ENCODE measurements around the gene RPA4. TPM values are rescaled to one million over a fixed set of nuclear protein-coding genes. Genes with fewer than 3 reads are reported as not detected.
"Not testable (repeated sequence)": the region's sequence is repeated elsewhere in the genome, so short reads cannot be mapped to it uniquely, and the experiment has no call there.

Gene RPA4, protein sequence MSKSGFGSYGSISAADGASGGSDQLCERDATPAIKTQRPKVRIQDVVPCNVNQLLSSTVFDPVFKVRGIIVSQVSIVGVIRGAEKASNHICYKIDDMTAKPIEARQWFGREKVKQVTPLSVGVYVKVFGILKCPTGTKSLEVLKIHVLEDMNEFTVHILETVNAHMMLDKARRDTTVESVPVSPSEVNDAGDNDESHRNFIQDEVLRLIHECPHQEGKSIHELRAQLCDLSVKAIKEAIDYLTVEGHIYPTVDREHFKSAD
- not detected for polyA plus RNA-seq (2013, experiment 1 of 2)
- not detected for polyA plus RNA-seq (2013, experiment 2 of 2)

GRCh38 chrX:96883608-96884007 is at the start of gene RPA4:
TSS of gene RPA4 (plus strand) at chrX:96883908. CDS start at chrX:96884311, 403 bp downstream.
- Histone ChIP-seq H3K27ac (ENCODE audit: low read depth, low read length) (no peak within 1 kb of the TSS), H3K27me3 (ENCODE audit: insufficient read depth, low read length) (no peaks in the 10 kb centered on the region), H3K9ac (ENCODE audit: low read depth, low read length) (no peak within 1 kb of the TSS), H3K4me3 (ENCODE audit: low read length) (no peak within 1 kb of the TSS), H3K9me3 (ENCODE audit: insufficient read depth, low read depth, low read length) (no peaks in the 10 kb centered on the region), H3K4me1 (ENCODE audit: insufficient read depth, low read length) (no peaks in the 10 kb centered on the region), H3K36me3 (ENCODE audit: insufficient read depth, low read length) (no peaks in the 10 kb centered on the region)
- WGBS: 96% methylated on average over 10 of the region's 10 CpGs

GRCh38 chrX:96834137-96834536 is 49.6 kb upstream of the RPA4 start:
- WGBS: 83% methylated on average over 1 of the region's 1 CpG

GRCh38 chrX:96835660-96836289 is 47.9 kb upstream of the RPA4 start:
- WGBS: 96% methylated on average over 4 of the region's 5 CpGs
- Histone ChIP-seq H3K9ac (ENCODE audit: low read depth, low read length) (no peak overlapping the region), H3K9me3 (ENCODE audit: insufficient read depth, low read depth, low read length) (no peaks in the 10 kb centered on the region), H3K27ac (ENCODE audit: low read depth, low read length) (no peak overlapping the region), H3K4me3 (ENCODE audit: low read length) (no peak overlapping the region), H3K27me3 (ENCODE audit: insufficient read depth, low read length) (no peaks in the 10 kb centered on the region), H3K36me3 (ENCODE audit: insufficient read depth, low read length) (no peaks in the 10 kb centered on the region), H3K4me1 (ENCODE audit: insufficient read depth, low read length) (no peaks in the 10 kb centered on the region)

More at GRCh38 chrX:96834137-96834536, 49.6 kb upstream of the RPA4 start:
- Histone ChIP-seq H3K36me3 (ENCODE audit: insufficient read depth, low read length) (no peaks in the 10 kb centered on the region), H3K27me3 (ENCODE audit: insufficient read depth, low read length) (no peaks in the 10 kb centered on the region), H3K27ac (ENCODE audit: low read depth, low read length) (no peak overlapping the region), H3K4me1 (ENCODE audit: insufficient read depth, low read length) (no peaks in the 10 kb centered on the region), H3K9ac (ENCODE audit: low read depth, low read length) (no peak overlapping the region), H3K4me3 (ENCODE audit: low read length) (no peak overlapping the region), H3K9me3 (ENCODE audit: insufficient read depth, low read depth, low read length) (no peaks in the 10 kb centered on the region)

DNA sequence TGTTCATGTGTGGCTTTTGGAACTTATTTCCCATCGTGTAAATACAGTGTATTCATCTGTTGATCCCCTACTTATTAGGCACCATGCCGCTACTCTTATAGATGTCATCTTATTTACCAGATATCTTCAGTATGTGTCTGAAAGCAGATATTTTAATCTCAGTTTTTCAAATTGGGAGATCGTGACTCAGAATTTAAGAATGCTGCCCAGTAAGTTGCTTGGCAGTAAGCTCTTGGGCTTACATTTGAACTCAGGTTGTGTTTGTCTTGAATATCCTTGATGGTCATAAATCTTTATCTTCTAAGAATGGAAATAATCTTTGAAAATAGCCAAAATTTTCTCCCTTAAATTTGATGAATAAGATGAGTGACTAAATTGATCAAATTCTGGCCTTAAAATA is 45.9 kb upstream of the RPA4 start:
- Histone ChIP-seq H3K27ac (ENCODE audit: low read depth, low read length) (no peak overlapping the region), H3K4me1 (ENCODE audit: insufficient read depth, low read length) (peaks cover 5% of the 10 kb centered on the region), H3K9me3 (ENCODE audit: insufficient read depth, low read depth, low read length) (no peaks in the 10 kb centered on the region), H3K4me3 (ENCODE audit: low read length) (no peak overlapping the region), H3K36me3 (ENCODE audit: insufficient read depth, low read length) (no peaks in the 10 kb centered on the region), H3K9ac (ENCODE audit: low read depth, low read length) (no peak overlapping the region), H3K27me3 (ENCODE audit: insufficient read depth, low read length) (no peaks in the 10 kb centered on the region)
- no CpG with 5 or more reads among the region's 3 CpGs for WGBS

DNA sequence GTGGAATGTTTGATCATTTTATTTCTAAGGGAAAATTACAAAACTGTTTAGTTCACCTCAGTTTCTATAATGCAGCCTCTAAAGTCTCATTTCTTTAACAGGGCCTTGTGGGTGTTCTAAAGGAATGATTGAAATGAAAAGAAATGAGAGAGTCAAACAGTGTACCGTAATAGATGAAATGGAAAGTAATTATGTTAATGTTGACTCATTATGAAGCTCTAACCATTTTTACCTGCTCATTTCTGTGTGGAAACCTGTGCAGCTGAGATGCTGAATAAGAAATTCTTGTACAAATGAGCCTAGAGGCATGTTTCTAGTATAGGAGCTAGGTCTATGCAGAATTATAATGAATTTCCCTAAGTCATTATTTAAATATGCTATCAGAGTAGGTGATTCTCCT is 45.2 kb upstream of the RPA4 start:
- peaks cover 10% of the 10 kb centered on the region for H3K4me1 ChIP-seq (ENCODE audit: insufficient read depth, low read length)
- WGBS: 67% methylated on average over 1 of the region's 1 CpG
- no peaks in the 10 kb centered on the region for H3K9me3 ChIP-seq (ENCODE audit: insufficient read depth, low read depth, low read length)
- no peak overlapping the region for H3K9ac ChIP-seq (ENCODE audit: low read depth, low read length)
- H3K4me3 ChIP-seq (ENCODE audit: low read length): no peak overlapping the region
- H3K36me3 ChIP-seq (ENCODE audit: insufficient read depth, low read length): no peaks in the 10 kb centered on the region
- no peak overlapping the region for H3K27ac ChIP-seq (ENCODE audit: low read depth, low read length)
- H3K27me3 ChIP-seq (ENCODE audit: insufficient read depth, low read length): no peaks in the 10 kb centered on the region

GRCh38 chrX:96841325-96841724 is 42.4 kb upstream of the RPA4 start:
- WGBS: 82% methylated on average over 1 of the region's 1 CpG
- Histone ChIP-seq H3K9ac (ENCODE audit: low read depth, low read length) (no peak overlapping the region), H3K27me3 (ENCODE audit: insufficient read depth, low read length) (no peaks in the 10 kb centered on the region), H3K36me3 (ENCODE audit: insufficient read depth, low read length) (no peaks in the 10 kb centered on the region), H3K27ac (ENCODE audit: low read depth, low read length) (peak overlapping the region; percentile 58; the same call in 1 of the 2 replicates), H3K4me1 (ENCODE audit: insufficient read depth, low read length) (peaks cover 10% of the 10 kb centered on the region), H3K4me3 (ENCODE audit: low read length) (no peak overlapping the region), H3K9me3 (ENCODE audit: insufficient read depth, low read depth, low read length) (no peaks in the 10 kb centered on the region)

DNA sequence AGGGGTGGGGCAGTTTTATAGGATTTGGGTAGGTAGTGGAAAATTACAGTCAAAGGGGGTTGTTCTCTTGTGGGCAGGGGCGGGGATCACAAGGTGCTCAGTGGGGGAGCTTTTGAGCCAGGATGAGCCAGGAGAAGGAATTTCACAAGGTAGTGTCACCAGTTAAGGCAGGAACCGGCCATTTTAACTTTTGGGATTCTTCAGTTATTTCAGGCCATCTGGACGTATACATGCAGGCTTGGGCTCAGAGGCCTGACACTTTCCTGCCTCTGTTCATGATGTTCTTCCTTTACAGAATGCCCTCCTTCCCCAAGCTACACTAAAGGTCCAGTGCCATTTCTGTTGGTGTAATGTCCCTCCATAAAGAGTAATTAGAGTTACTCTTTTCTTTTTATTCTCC is 41.8 kb upstream of the RPA4 start:
- Histone ChIP-seq H3K9ac (ENCODE audit: low read depth, low read length) (peak overlapping the region; percentile 24; the same call in 1 of the 2 replicates), H3K27ac (ENCODE audit: low read depth, low read length) (peak overlapping the region; percentile 49)
- not testable (repeated sequence) for H3K9me3 ChIP-seq (ENCODE audit: insufficient read depth, low read depth, low read length); H3K4me3 ChIP-seq (ENCODE audit: low read length); H3K4me1 ChIP-seq (ENCODE audit: insufficient read depth, low read length); H3K36me3 ChIP-seq (ENCODE audit: insufficient read depth, low read length); H3K27me3 ChIP-seq (ENCODE audit: insufficient read depth, low read length)
- WGBS: 15% methylated on average over 3 of the region's 3 CpGs

GRCh38 chrX:96843566-96843965 is 40.1 kb upstream of the RPA4 start:
- no peaks in the 10 kb centered on the region for H3K36me3 ChIP-seq (ENCODE audit: insufficient read depth, low read length)
- H3K9me3 ChIP-seq (ENCODE audit: insufficient read depth, low read depth, low read length): no peaks in the 10 kb centered on the region
- H3K27ac ChIP-seq (ENCODE audit: low read depth, low read length): no peak overlapping the region
- no peak overlapping the region for H3K4me3 ChIP-seq (ENCODE audit: low read length)
- no peaks in the 10 kb centered on the region for H3K27me3 ChIP-seq (ENCODE audit: insufficient read depth, low read length)
- 20% methylated on average over 3 of the region's 5 CpGs for WGBS
- no peak overlapping the region for H3K9ac ChIP-seq (ENCODE audit: low read depth, low read length)
- H3K4me1 ChIP-seq (ENCODE audit: insufficient read depth, low read length): peaks cover 13% of the 10 kb centered on the region

- no peak overlapping the region for H3K4me3 ChIP-seq (ENCODE audit: low read length)
- H3K27me3 ChIP-seq (ENCODE audit: insufficient read depth, low read length): no peaks in the 10 kb centered on the region
- H3K9ac ChIP-seq (ENCODE audit: low read depth, low read length): no peak overlapping the region
- H3K4me1 ChIP-seq (ENCODE audit: insufficient read depth, low read length): peaks cover 13% of the 10 kb centered on the region
- H3K9me3 ChIP-seq (ENCODE audit: insufficient read depth, low read depth, low read length): no peaks in the 10 kb centered on the region
- 73% methylated on average over 1 of the region's 1 CpG for WGBS
- no peak overlapping the region; the same call in 1 of the 2 replicates for H3K27ac ChIP-seq (ENCODE audit: low read depth, low read length)
- H3K36me3 ChIP-seq (ENCODE audit: insufficient read depth, low read length): no peaks in the 10 kb centered on the region
Observed at GRCh38 chrX:96846841-96847240, 36.9 kb upstream of the RPA4 start.

GRCh38 chrX:96859422-96859821 is 24.3 kb upstream of the RPA4 start:
- H3K9ac ChIP-seq (ENCODE audit: low read depth, low read length); H3K27me3 ChIP-seq (ENCODE audit: insufficient read depth, low read length); H3K27ac ChIP-seq (ENCODE audit: low read depth, low read length); H3K9me3 ChIP-seq (ENCODE audit: insufficient read depth, low read depth, low read length); H3K4me1 ChIP-seq (ENCODE audit: insufficient read depth, low read length); H3K36me3 ChIP-seq (ENCODE audit: insufficient read depth, low read length); H3K4me3 ChIP-seq (ENCODE audit: low read length): not testable (repeated sequence)
- WGBS: 100% methylated on average over 4 of the region's 4 CpGs

GRCh38 chrX:96861218-96861617 is 22.5 kb upstream of the RPA4 start:
- no peak overlapping the region for H3K4me3 ChIP-seq (ENCODE audit: low read length)
- WGBS: 94% methylated on average over 3 of the region's 3 CpGs

More at GRCh38 chrX:96861218-96861617, 22.5 kb upstream of the RPA4 start:
- H3K27ac ChIP-seq (ENCODE audit: low read depth, low read length): no peak overlapping the region
- no peak overlapping the region for H3K9ac ChIP-seq (ENCODE audit: low read depth, low read length)
- H3K27me3 ChIP-seq (ENCODE audit: insufficient read depth, low read length): no peaks in the 10 kb centered on the region
- no peaks in the 10 kb centered on the region for H3K4me1 ChIP-seq (ENCODE audit: insufficient read depth, low read length)
- H3K36me3 ChIP-seq (ENCODE audit: insufficient read depth, low read length): no peaks in the 10 kb centered on the region
- H3K9me3 ChIP-seq (ENCODE audit: insufficient read depth, low read depth, low read length): no peaks in the 10 kb centered on the region
